NCI-H446 treated with DMSO at 0.1 percent for 48 hours (cell line): ENCODE measurements around the gene ANO10.
"Not testable (repeated sequence)": the region's sequence is repeated elsewhere in the genome, so short reads cannot be mapped to it uniquely, and the experiment has no call there.

Experiments
- DNase-seq: peaks from one replicate; lab custom pipeline; 2025; lab: John Stamatoyannopoulos, UW

ANO10 gene

DNA sequence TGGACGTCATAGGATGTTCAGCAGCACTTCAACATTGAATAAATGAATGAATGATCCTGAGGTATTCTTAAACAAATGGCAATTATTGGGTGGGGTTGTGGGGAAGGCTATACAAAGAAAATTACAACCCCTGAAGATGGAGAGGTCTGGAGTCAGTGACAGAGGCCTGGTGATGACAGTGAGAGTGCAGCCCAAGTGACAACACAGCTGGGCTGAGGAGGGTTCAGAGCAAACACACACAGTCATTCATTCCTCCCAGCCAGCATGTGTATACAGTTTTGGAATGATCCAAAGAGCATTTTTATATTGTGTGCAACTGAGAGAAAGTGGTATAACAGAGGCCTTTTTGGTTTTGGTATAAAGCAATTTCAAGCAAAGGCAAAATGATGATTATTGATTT lies 148.1 kb downstream of the ANO10 start:
- no peak for DNase-seq

DNA sequence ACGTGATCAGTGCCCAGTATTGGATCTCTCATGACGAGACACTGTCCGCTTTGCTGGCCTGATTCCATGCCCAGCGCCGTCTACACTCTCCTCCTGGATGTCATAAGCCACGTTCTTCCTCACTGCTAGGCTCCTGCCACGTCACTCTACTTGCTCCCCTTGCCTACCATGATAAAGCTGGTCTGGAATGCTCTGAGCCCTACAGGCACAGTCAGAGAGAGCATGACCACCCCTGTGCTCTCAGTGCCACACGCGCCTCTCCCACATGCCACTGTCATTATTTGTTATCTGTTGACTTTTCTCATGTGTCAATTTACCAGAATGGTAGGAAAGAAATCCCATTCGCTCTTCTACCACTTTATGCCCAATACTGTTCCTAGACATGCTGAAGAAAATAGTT lies 148.6 kb downstream of the ANO10 start:
- no peak for DNase-seq

DNA sequence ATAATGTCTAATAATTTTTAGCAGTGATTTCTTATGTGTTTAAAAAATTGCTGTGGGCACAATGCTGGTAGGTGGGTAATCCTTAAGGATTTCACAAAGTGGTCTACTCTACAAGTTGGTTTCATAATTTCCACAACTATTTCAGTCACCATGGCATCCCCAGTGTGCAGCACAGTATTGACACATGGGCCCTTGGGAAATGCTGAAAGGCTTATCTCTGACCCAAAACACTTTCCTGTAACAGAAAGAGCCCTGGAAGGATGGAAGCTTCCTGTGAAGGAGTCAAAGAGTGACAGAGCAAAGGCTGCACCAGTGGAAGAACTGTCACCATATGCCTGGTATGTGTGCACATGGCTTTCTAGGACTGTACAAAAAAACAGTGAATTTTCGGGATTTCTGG lies 153.7 kb downstream of the ANO10 start:
- no peak for DNase-seq

DNA sequence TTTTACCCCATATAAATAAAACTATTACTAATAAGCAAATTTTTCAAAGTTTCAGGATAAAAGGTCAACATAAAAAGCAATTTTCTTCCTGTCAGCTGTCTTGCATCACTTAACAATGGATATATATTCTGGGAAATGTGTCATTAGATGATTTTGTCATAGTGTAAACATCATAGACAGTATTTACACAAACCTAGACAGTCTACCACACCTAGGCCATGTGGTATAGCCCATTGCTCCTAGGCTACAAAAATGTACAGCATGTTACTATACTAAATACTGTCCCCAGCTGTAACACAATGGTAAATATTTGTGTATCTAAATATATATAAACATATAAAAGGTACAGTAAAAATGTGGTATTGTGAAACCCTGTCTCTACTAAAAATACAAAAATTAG lies 156.7 kb downstream of the ANO10 start:
- DNase-seq, result no peak

DNA sequence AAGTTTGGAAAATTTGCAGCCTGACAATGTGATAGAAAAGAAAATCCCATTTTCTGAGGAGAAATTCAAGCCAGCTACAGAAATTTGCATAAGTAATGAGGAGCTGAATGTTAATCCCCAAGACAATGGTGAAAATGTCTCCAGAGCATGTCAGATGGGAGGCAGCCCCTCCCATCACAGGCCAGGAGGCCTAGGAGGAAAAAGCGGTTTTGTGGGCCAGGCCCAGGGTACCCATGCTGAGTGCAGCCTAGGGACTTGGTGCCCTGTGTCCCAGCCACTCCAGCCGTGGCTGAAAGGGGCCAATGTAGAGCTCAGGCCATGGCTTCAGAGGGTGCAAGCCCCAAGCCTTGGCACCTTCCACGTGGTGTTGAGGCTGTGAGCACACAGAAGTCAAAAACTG lies 159.2 kb downstream of the ANO10 start:
- not testable (repeated sequence) for DNase-seq

DNA sequence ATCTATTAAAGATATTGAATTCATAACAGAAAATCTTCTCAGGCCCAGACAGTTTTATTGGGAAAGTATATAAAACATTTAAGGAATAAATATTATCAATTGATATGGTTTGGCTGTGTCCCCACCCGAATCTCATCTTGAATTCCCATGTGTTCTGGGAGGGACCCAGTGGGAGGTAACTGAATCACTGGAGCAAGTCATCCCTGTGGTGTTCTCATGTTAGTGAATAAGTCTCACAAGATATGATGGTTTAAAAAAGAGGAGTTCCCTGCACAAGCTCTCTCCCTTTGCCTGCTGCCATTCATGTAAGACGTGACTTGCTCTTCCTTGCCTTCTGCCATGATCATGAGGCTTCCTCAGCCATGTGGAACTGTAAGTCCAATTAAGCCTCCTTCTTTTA lies 160.5 kb downstream of the ANO10 start:
- no peak for DNase-seq

DNA sequence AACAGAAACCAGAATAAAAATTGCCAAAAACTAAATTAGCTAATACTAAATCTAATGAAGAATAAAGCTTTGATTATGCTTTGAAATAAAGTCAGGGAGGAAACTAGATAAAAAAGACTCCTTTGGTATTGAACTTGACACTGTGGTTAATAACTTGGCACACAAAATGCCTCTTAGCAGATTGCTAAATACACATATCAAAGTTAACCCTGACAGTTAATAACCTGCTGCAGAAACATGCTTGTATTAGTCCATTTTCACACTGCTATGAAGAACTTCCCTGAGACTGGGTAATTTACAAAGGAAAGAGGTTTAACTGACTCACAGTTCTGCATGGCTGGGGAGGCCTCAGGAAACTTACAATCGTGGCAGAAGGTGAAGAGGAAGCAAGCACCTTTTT lies 164.8 kb downstream of the ANO10 start:
- not testable (repeated sequence) for DNase-seq

DNA sequence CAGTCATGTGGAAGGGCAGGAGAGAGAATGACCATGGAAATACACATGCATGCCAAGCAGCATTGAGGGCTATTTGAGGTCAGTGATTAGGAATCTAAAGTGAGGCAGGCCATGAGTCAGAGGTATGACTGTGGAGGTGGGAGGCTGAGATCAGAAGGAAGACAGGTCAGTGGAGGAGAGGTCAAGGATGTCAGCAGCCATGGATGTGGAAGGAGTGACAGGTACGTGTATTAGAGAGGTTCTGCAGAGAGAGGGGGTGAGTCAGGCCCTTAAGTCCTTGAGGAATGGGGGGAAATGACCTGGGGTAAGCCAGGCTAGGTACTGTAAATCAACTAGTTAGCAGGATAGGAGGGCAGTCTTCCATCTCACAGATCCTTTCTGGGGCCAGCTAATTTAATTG lies 166.6 kb downstream of the ANO10 start:
- DNase-seq, result no peak

DNA sequence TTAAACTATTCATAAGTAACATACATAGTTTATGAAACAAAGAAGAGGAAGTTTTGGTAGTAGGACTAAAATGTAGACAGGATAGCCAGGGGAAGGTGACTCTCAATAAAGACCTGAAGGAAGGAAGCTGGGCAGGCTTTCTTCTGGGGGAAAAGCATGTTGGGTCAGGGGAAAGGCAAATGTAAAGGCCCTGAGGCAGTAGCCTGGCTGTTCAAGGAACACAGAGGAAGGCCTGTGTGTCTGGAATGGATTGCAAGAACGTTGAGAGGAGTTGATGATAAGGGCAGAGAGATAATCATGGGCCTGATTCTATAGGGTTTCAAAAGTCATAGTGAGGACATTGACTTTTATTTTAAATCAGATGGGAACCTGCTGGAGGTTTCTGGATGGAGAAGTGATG lies 167.8 kb downstream of the ANO10 start:
- DNase-seq, result no peak

DNA sequence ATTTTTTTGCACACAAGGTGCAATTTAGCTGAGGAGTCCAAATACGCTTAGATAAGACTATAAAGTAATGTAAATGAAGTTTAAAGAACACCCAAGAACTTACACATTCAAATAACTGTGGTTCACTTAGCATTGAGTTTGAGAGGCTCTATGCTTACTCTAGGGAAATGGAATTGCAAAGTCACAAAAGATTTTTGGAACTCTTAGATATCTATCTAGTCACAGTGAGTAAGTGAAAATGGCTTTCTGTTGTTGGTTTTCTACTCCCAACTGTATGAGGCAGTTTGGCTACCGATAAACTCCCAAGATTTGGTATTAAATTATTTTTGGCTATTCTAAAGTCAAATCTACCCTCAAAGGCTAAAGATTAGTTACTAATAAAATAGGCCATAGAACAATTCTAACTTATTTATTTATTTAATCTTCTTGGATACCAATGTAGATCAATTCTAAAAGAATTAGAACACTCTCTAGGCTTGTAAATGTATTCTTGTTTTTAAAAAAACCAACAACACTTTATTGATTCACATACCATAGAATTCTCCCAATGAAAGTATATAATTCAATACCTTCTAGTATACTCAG lies 170.0 kb downstream of the ANO10 start:
- no peak for DNase-seq

DNA sequence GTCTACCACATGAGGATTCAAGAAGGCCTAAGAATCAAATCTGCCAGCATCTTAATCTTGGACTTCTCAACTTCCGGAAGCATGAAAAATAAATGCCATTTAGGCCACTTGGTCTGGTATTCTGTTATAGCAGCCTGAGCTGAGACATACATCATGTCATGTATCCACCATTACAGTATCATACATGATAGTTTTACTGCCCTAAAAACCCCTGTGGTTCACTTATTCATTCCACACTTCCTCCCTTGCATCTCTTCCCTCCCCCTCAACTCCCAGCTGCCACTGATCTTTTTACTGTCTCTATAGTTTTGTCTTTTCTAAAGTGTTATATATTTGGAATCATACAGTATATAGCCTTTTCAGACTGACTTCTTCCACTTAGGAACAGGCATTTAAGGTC lies 173.7 kb downstream of the ANO10 start:
- no peak for DNase-seq

DNA sequence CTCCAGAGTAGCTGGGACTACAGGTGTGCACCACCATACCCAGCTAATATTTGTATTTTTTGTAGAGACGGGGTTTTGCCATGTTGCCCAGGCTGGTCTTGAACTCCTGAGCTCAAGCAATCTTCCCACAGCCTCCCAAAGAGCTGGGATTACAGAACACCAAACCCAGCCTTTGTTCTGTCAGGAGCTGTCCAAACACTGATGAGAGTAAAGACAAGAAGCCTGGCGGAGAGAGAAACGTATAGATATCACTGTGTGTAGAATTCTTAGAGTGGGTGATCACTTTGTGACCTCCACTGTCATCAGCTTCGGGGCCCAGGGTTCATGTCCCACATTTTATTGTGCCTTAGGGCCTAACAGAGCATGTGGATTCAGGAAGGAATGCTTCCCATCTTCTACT lies 176.0 kb downstream of the ANO10 start:
- DNase-seq, result no peak

DNA sequence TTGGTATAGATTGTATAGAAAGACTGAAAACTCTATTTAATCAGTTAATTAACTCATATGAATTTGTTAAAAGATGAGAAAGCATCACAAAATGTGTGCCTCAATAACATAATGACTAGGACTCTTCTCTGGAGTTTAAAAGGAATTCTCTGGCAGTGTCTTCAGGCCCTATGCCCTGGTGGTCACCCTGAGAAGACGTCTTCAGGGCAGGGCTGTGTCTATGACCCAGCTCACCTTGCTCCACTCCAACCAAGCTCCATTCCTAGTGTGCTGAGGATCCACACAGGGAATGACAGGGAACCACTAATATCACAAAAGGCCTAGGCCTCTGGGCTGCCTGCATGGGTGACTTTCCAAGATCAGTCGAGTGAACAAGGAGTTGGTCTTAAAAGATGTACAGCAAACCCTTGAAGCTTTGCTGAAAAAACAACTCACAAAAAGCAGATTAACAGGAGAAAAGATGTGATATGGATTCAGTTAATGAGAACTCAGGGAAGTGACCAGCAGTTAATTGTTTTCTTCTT lies 178.9 kb downstream of the ANO10 start:
- DNase-seq, result no peak

DNA sequence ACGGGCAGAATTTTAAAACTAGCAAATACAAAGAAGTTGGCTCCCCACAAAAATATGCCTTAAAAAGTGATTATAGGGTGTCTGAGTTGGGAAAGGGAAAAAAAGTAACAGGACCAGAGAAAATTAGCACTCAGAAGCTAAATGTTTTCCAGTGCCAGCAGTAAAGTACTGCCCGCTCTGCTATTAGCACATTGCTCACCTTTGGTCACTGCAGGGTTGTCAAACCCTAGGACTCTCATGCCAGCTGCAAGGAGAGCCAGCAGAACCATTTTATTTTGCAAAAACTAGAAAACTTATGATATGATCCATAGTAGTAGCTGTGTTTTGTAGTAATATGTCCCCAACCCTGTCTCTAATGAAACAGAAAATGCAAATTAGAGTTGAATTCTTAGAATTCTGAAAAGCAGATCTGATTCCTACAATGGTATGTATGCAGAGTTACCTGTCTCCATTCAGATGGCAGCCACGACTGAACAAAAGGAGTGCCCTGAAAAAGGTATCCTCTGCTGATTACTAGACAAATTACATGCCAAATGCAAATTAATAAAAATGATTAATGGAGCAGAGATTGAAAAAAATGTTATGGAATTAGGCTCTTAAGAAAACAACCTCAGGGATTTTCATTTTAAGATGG lies 185.2 kb downstream of the ANO10 start:
- no peak for DNase-seq

DNA sequence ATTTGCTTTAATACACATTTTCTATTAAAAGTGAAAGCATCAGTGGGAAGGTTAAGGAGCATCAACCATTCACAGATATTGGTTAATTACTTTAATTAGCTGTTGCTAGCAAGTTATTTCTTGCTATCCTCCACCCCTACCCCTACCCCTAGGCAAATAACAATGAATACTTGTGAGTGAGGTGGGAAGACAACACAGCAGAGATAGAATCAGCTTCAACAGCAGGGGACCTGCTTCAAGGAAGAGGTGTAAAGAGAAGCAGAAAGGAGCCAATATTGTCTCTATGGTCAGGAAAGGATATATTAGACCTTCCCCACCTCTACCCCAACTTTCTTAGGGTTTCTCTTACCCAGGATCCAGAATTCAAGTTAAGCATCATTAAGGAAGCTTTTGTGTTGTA lies 186.1 kb downstream of the ANO10 start:
- no peak for DNase-seq

DNA sequence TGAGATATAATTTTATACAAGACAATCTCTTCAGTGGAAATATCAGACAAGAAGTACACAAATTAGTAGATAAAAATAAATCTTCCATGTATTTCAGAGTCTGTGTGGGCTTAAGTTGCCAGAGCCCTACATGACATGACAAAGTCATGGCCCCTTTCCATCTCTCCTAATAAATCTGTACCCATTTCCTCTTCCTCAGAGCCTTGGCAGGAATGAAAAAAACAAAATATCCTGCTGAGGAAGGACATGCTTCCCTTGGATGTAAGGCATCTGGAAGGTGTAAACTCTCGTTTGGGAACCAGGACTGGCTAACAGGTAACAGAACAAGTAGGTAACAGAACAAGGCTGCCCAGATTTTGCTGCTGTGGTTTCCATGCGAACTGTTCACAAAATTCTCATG lies 187.4 kb downstream of the ANO10 start:
- no peak for DNase-seq

DNA sequence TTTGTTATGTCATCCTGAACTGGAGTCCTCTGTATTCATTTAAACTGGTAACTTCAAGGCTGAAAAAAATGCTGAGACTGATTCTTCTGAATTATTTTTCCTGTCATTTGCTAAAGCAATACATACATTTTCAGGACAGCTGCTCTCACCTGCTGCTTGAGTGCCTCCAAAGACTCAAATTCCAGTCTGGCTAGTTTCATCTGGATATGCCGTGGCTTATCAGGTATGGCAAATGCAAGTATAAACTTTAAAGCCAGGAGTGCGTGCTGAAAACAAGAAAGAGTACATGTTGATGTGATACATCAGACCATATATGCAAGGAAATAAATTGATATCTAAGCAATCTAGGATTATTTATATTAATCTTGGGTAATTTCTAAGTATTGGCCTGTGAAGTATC lies 189.3 kb downstream of the ANO10 start:
- no peak for DNase-seq

DNA sequence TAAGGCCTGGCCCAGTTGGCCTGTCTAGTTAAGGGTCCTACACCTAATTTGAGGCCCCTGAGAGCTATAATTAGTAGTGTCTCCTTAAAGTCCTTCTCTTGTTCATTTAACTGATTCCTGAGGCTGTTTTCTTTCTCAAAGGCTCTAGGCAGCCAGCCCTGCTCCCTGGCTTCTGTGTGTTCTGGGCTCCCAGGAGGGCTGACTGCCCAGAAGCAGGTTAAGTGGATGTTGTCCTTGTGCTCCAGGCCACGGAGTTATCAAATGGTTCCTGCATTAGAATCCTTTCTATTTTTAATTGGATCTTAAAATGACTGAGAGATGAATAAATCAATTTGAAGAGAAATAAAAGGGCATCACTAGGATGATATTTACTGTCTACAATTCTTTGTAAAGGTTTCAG lies 195.4 kb downstream of the ANO10 start:
- no peak for DNase-seq

DNA sequence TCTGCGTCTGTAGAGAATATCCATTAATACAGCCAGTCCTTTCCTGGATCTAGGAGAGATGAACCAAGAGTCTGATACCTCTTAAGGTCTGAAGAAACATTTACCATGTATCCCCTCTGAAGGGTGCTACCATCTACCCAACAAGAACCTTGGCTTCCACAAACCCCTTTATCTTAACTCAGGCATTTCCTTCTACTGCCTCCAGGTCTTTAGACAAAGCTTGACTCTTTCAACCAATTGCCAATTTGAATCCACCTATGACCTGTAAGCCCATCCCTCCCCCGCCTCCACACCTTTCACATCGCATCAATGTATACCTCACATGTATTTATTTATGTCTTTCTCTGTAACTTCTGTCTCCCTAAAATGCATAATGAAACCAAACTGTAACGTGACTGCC lies 196.0 kb downstream of the ANO10 start:
- no peak for DNase-seq

DNA sequence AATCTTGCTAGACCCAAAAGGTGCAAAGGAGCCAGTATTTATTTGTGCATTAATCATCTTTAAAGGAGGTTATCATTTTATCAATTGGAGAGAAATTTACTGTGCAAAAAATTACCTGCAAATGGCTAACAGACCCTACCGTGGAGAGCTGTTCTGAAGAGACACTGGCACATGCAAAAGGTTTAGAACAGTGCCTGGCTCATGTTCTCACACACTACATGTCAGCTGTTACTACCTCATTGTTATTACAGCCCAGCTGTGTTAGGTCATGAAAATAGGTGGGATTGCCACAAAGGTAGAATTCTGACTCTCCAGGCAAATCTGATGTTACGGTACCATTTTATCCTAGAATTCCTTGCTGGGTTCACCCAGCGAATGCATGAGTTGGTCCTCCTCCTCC lies 198.2 kb downstream of the ANO10 start:
- no peak for DNase-seq

DNA sequence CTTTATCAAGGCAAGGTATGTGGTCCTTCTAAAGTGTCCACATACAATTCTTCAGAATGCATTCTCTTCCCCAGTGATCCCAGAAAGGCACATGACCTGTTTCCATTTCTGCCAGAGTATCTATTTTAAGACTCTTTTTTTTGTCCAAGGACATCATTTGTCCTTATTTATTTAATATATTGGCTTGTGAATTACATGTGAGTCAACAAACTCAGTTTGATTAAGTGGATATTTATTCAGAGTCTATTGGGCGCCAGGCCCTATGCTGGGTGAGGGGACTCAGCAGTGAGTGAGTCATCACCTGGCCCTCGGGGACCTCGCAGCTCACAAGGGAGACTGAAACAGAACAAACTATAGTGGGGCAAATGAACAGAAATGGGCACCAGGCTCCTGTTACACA lies 198.7 kb downstream of the ANO10 start:
- peak; percentile 13 for DNase-seq

DNA sequence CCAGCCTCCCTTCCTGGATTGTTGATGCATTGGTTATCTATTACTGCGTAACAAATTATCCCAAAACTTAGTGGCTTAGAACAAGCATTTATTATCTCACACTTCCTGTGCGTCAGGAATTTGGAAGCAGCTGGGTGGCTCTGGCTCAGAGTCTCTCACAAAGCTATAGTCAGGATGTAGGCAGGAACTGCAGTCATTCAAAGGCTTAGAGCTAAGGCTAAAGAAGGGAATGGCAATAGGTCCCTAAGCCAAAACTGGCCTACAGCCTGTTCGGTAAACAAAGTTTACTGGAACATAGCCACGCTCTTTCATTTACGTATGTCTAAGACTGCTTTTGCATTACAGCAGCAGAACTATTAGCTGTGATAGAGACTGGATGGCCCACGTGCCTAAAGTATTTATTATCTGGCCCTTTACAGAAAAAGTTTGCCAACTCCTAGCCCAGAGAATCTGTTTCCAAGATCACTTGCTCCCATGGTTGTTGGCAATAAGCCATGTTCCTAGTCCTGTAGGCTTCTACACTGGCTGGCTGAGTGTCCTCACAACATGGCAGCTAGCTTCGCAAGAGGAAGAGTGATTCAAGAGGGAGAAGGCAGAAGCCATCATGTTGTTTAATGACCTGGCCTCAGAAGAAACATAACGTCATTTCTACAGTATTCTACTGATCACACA lies 203.1 kb downstream of the ANO10 start:
- peak; percentile 63 for DNase-seq

DNA sequence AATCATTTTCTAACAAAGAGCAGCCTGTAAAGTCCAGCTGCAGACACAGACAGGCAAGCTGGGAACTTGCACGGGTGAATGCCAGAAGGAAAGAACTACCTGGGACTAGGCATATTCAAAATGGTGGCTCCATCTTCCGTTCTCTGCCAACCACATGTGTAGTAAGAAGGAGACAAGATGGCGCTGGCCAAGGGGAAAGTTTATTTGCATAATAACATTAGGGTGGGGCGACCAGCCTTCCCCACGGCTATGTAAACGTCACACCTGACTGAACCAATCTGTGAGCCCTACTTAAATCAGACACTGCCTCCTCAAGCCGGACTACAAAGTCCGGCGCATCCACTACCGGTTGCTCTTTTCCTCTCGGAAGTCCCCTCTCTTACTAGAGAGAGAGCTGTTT lies 204.7 kb downstream of the ANO10 start:
- no peak for DNase-seq

DNA sequence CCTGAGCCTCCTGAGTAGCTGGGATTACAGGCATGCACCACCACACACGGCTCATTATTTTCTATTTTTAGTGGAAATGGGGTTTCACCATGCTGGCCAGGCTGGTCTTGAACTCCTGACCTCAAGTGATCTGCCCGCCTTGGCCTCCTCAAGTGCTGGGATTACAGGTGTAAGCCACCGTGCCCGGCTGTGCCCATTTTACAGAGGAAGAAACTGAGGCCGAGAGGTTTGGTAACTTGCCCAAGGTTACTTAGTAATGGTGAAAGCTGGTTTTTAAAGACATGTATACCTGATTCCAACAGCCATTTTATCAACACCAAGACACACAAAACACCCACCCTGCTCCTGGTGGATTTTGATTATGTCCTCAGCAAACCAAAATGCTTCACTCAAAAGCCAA lies 206.7 kb downstream of the ANO10 start:
- no peak for DNase-seq
